Transverse colon (tissue), 4 donors: ENCODE measurements around the gene PPP1R14C.

ENCODE experiments used
- EP300 ChIP-seq: sonication (generic); formaldehyde crosslinking; IDR thresholded peaks from one replicate; pipeline ENCODE4 v1.6.1; 2017; ENCODE audit warnings: antibody characterized with exemption, low read depth
- POLR2A ChIP-seq: fragments of 450-650 bp; IDR thresholded peaks from one replicate; pipeline ENCODE4 v1.6.1; 2016; ENCODE audit warnings: antibody characterized with exemption, mild to moderate bottlenecking, moderate library complexity
- POLR2AphosphoS5 ChIP-seq, 3 donors: sonication (generic); formaldehyde crosslinking; IDR thresholded peaks; one replicate each; pipeline ENCODE4 v1.6.1; 2016; ENCODE audit warnings: antibody characterized with exemption in 3 of 3
- TF ChIP-seq, protein P1 (sequence below), 5 experiments: fragments of 200-600 bp in 3 of 5; fragments of 450-650 bp in 2 of 5; sonication (generic) in 3 of 5; IDR thresholded peaks; 1 replicate in 2 of 5; 2 replicates in 3 of 5; pipeline ENCODE4 v1.5.1; 2016 to 2017; ENCODE audit warnings: antibody characterized with exemption in 5 of 5, inconsistent platforms in 3 of 5, mild to moderate bottlenecking in 2 of 5, moderate library complexity in 1 of 5

DNA sequence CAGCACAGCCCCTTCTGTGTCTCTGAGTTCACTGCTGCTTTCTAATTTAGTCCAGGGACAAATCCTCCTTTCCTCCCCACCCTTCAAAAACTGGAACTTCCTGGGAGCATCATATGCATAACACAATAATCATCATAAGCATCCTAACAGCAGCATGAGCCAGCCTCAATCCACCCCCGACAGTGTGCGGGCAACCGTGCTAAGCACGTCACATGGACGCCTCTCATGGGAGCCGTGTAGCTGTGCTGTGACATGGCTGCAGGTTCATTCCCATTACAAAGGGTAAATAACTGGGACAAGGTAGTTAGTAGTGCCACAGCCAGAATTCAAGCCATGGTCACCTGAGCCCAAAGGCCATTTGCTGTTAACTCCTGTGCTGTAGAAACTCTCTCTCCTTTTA is 49.4 kb upstream of the PPP1R14C start:
- TF ChIP-seq, protein P1, sequence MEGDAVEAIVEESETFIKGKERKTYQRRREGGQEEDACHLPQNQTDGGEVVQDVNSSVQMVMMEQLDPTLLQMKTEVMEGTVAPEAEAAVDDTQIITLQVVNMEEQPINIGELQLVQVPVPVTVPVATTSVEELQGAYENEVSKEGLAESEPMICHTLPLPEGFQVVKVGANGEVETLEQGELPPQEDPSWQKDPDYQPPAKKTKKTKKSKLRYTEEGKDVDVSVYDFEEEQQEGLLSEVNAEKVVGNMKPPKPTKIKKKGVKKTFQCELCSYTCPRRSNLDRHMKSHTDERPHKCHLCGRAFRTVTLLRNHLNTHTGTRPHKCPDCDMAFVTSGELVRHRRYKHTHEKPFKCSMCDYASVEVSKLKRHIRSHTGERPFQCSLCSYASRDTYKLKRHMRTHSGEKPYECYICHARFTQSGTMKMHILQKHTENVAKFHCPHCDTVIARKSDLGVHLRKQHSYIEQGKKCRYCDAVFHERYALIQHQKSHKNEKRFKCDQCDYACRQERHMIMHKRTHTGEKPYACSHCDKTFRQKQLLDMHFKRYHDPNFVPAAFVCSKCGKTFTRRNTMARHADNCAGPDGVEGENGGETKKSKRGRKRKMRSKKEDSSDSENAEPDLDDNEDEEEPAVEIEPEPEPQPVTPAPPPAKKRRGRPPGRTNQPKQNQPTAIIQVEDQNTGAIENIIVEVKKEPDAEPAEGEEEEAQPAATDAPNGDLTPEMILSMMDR (IDR thresholded peaks at IDR 0.05), result no peak
- TF ChIP-seq POLR2AphosphoS5 (IDR thresholded peaks at IDR 0.05), result no peak
- no peak for TF ChIP-seq EP300
- no peak for TF ChIP-seq POLR2A
